Bone marrow (tissue), 2 donors: Measurements from ENCODE around the gene INHBC.
"Not testable (repeated sequence)": the region's sequence is repeated elsewhere in the genome, so short reads cannot be mapped to it uniquely, and the experiment has no call there.

ENCODE experiments used
- DNase-seq, 2 donors: peaks; one replicate each; lab custom pipeline; 2025; lab: John Stamatoyannopoulos, UW

Gene INHBC

GRCh38 chr12:57487055-57487596 lies 52.5 kb downstream of the INHBC start:
- no peak for DNase-seq

GRCh38 chr12:57487597-57488401 lies 53.2 kb downstream of the INHBC start, which contains the start of gene MARS1:
TSS of gene MARS1 (plus strand) at chr12:57488068. CDS start at chr12:57488091, 23 bp downstream.
- DNase-seq: peak; percentile 63 to 89

- DNase-seq: no peak
Measured at GRCh38 chr12:57488402-57489156, 54.0 kb downstream of the INHBC start.

- DNase-seq: no peak
Measured at GRCh38 chr12:57489157-57489641, 54.6 kb downstream of the INHBC start.

- DNase-seq: no peak
Measured at GRCh38 chr12:57490126-57490525, 55.5 kb downstream of the INHBC start.

GRCh38 chr12:57491393-57492280 lies 57.1 kb downstream of the INHBC start:
- DNase-seq: no peak

- DNase-seq: not testable (repeated sequence)
Measured at GRCh38 chr12:57495051-57495701, 60.6 kb downstream of the INHBC start.

GRCh38 chr12:57496822-57497221 lies 62.2 kb downstream of the INHBC start:
- DNase-seq: no peak

- DNase-seq: no peak
Measured at GRCh38 chr12:57497223-57498131, 62.9 kb downstream of the INHBC start.

GRCh38 chr12:57498132-57498502 lies 63.5 kb downstream of the INHBC start:
- no peak for DNase-seq

GRCh38 chr12:57498571-57498970 lies 64.0 kb downstream of the INHBC start:
- DNase-seq: no peak

- no peak for DNase-seq
Measured at GRCh38 chr12:57500213-57500612, 65.6 kb downstream of the INHBC start.
